GM18502 (cell line): ENCODE data around the gene CSNK1A1.
"Not testable (repeated sequence)": the region's sequence is repeated elsewhere in the genome, so short reads cannot be mapped to it uniquely, and the experiment has no call there.

Source experiments
- ATAC-seq: cut with Tn5 transposase; IDR thresholded peaks from one replicate; pipeline ENCODE4 v1.9.1; 2021; ENCODE audit warnings: mild to moderate bottlenecking; ENCODE audit not compliant: unreplicated experiment, poor library complexity

Gene CSNK1A1

DNA sequence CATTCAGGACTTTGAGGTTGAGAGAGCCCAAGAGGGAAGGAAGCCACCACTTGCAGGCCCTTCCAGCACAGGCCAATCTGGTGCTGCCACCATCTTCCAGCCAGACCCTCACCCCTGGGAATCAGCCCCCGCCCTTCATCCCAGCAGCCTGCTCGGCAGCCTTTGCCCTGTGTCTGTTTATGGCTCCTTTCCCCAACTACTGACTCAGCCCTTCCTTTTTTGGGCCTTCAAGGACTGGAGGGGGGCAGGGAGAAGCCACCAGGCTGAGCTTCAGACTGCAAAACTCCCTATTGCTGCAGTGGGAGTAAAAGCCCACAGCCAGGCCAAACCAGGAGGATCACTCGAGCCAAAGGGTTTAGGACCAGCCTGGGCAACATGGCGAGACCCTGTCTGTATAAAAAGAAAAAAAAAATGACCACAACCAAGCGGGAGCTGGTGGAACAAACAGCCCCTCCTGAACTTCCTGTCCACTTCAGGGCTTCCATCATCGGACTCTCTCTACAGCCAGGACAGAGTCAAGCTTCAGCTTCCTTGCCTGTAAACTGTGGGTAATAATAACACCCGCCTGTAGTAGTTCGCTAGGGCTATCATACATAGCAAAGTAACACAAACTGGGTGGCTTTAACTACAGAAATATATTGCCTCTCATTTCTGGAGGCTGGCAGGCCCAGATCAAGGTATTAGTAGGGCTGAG lies 86.3 kb downstream of the CSNK1A1 start:
- ATAC-seq = no peak

DNA sequence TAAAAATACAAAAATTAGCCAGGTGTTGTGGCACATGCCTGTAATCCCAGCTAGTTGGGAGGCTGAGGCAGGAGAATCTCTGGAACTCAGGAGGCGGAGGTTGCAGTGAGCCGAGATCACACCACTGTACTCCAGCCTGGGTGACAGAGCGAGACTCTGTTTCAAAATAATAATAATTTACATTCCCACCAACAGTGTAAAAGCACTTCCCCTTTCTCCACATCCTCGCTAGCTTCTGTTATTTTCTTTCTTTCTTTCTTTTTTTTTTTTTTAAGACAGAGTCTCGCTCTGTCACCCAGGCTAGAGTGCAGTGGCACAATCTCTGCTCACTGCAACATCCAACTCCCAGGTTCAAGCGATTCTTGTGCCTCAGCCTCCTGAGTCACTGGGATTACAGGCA lies 89.3 kb downstream of the CSNK1A1 start:
- not testable (repeated sequence) for ATAC-seq

DNA sequence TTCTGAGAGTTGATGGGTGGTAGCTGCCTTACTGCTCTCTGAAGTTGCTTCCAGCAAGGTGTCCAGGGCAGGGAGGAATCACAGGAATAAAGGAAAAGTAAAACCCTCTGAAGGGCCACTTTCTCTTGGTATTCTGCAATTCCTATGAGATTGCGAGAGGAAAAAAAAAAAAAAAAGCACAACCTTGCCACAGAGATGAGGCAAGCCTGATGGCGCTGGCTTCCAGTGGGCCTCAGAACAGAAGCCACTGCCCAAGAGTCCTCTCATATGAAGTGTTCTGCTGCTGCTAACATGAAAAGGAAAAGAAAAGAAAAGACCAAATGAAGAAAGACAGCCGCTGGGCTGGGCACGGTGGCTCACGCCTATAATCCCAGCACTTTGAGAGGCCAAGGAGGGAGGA lies 91.3 kb downstream of the CSNK1A1 start:
- no peak for ATAC-seq

DNA sequence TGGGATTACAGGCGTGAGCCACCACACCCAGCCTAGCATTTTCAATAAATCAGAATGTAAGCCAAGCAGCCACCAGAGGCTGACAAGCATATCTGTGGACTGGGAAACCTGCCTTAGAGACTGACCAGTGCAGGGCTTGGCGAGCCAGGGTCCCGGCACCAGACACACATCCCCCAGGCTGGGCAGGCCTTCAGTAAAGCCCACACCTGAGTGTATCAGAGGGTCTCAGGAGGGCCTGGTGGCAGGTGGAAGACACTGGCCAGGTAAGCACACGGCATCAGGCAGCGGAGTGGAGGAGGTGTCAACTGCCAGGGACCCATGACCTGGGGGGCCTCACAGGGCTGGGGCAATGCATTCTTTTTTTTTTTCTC lies 93.9 kb downstream of the CSNK1A1 start:
- ATAC-seq = no peak

DNA sequence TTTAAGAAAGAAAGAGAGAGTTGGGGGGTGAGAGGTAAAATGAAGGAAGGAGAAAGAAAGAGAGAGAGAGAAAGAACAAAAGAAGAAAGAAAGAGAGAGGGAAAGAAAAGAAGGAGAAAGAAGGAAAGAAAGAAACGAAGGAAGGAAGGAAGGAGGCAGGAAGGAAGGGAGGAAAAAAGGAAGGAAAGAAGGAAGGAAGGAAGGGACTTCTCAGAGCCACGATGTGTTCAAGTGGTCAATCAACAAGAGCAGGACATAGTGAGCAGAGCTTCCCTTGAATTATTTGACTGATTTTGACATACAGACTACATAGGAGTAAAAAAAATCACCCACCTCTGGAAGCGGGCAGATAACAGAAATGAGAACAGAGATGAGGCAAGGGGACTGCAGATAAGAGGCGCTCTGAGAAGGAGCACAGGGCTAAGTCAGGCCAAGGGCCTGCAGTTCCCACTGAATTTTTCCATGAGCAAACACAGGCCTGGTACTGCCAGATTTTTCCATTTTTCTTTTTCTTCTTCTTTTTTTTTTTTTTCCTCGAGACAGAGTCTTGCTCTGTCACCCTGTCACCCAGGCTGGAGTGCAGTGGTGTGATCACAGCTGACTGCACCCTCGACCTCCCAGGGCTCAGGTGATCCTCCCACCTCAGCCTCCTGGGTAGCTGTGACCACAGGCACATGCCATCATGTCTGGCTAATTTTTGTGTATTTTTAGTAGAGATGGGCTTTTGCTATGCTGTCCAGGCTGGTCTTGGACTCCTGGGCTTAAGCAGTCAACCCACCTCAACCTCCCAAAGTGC lies 94.4 kb downstream of the CSNK1A1 start:
- no peak for ATAC-seq

DNA sequence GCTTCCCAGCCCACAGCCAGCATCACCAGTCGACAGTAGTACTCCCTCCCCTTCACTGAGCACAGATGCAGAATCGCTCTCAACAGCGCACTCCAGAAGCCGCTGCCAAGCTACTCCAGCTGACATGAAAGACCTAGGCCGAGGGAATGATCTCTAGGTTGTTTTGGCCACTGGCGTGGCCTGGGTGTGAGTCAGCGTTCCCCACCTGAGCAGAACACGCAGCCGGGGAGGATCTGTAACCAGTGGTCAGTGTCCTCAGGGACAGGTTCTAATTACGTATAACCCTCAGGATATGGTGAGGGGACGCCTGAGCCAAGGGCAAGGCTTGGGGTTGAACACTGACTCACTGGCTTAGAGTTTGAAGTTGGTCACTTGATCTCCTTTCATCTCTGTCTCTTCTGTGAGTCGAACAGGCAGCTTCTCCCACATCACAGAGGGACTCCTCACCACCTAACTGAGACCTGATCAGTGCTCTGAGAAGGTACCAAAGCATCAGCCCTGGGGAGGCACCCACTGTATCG lies 95.3 kb downstream of the CSNK1A1 start:
- no peak for ATAC-seq

DNA sequence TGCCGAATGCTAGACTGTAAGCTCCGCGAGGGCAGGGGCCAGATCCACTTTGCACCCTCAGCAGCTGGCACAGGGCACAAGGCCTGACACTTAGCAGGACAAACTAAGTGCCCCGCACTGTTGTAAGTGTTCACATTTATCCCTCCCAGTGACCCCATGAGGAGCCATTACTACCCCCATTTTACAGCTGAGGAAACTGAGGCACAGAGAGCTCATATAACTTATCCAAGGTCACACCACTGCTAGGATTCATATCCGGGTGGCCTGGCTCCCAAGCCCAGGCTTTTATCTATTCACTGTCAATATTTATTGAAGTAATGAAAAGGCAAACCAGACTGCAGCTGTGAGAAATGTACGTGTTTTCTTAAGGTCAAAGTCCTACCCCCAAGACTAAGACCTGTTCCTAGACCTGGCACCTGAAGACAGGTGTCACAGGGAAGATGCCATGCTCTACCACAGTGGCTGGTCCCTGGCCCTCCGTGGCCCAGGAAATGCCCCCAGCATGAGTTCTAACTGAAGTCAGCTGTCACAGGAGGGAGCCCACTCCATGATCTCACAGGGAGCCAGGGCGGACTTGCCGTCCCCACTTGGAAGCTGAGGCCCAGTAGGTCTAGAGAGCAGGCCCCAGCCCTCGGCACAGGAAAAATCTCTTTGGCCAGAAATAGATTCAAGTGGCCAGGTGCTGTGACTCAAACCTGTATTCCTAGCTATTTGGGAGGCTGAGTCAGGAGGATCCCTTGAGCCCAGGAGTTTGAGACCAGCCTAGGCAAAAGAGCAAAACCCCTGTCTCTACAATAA lies 97.4 kb downstream of the CSNK1A1 start:
- no peak for ATAC-seq

DNA sequence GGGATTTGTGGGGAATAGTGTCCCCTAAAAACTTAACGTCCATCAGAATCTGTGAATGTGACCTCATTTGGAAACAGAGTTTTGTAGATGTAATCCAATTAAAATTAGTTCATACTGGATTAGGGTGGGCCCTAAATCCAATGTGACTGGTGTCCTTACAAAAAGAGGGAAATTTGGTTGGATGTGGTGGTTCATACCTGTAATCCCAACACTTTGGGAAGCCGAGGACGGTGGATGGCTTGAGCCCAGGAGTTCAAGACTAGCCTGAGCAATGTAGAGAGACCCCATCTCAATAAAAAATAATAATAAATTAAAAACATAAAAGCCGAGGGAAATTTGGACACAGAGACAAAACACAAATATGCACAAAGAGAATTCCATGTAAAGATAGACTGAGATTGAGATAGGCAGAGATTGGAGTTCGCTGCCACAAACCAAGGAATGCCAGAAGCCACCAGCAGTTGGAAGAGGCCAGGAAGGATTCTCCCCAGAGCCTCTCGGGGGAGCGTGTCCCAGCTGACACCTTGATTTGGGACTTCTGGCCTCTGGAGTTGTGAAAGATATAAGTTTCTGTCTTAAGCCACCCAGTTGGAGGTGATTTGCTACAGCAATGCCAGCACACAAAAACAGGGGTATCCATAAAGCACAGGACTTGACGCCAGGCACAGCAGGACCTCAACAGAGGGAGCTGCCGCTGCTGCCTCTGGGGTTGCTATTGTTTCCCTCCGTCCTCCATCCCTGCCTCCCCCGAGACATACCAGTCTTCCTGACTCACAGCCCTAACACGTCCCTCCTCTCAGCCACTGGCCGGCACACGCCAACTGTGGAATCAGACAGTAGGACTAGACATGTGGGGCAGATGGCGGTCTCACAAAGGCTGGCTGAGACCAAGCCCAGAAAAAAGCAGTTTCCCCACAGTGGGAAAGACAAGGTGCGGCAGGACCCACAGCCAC lies 98.3 kb downstream of the CSNK1A1 start:
- ATAC-seq = no peak

DNA sequence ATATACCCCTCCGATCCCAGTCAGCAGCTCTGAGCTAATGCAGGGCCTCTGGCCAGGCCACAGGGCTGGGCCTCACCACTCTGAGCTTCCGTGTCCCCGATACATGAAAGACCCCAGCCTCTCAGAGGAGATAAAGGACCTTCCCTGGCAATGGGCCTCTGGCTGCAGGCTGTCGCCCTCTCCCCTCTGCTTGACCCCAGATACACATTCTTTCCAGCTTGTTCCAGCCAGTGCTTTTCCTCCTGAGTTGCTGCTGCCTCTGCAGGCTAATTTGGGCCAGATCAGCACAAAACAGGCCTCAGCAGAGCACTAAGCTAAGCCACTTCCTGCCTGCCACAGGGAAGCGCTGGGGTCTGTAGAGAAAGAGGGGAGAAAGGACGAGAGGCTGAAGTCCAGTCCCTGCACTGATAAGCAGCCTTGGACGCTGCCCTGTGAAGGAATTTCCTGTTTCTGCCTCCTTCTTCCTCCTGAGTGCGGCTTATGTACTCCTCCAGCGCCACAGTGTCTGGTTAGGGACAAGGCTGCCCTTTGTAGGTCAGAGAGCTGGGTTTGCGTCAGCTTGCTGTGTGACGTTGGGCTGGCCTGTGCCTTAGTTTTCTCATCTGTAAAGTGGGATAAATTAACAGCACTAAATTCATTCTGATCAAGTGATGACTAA lies 99.1 kb downstream of the CSNK1A1 start:
- ATAC-seq = no peak

DNA sequence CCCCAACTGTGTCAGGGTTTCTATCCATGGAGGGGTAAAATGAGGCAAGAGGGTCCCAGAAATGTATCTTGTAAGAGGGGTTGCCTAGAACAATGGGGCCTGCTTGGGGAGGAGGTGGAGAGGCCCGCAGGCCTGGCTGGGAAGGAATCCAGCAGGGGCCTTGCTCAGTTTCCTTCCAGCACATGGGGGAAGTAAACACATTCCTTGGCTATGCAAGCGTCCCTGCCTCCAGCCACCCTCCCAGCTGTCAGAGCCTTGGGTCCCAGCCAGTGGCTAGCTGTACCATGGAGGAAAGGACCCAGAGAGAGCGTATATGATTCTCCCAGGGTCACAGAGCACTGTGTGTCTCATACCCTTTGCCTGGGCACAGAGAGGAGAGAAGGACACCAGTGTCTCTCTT lies 101.0 kb downstream of the CSNK1A1 start:
- ATAC-seq = no peak

DNA sequence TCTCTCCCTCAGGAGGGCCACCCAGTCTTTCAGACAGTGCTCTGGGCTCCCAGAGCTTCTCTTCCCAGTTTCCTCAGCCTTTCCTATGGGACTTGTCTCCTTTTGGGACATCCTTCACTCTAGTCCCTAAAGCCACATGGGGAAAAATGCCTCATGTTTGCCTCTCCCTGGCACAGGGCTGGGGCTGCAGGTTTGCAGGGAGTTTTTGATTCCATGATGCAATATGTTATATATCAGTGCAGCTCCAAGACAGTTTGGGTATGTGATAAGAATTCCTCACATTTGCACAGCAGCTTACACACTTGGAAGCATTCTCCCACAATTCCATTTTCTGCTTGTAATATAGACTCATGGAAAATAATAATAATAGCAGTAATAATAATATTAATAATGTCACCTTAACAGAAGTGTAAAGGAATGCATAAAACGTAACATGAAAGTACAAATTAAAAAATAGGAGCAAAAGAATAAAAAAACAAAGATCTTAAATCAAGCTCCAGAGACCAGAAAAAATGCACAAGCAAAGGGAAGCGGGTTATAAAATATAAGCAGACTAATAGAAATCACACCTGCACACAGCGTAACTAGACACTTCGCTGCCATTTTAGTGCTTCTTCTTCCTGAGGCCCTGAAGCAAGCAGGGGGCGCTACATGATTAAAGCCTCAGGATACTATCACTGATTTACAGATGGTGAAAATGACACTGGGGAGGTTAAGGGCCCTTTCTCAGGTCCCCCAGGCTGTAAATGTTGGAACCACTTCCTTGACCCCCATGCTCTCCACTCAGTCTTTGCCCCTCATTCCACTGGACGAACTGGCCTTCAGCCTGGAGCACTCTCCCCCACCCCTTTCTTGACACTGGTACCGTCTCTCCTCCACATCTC lies 102.2 kb downstream of the CSNK1A1 start:
- ATAC-seq = no peak

DNA sequence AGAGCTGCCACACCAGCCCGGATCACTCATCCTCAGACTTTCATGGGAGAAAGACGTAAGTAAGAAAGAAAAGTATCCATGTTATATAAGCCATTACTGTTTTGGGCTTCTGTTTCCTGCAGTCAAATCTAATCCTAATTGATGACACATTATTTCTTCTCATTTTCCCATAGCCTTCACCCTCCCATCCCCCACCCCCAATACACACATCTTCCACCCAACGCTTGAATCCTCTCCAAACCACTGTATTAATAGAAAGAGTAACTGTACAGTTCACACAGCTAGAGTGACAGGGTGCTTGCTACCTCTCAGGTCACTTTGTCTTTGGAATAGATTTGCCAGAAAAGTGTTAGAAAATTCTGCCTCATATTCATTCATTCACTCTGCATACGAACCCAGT lies 102.8 kb downstream of the CSNK1A1 start:
- ATAC-seq = no peak

DNA sequence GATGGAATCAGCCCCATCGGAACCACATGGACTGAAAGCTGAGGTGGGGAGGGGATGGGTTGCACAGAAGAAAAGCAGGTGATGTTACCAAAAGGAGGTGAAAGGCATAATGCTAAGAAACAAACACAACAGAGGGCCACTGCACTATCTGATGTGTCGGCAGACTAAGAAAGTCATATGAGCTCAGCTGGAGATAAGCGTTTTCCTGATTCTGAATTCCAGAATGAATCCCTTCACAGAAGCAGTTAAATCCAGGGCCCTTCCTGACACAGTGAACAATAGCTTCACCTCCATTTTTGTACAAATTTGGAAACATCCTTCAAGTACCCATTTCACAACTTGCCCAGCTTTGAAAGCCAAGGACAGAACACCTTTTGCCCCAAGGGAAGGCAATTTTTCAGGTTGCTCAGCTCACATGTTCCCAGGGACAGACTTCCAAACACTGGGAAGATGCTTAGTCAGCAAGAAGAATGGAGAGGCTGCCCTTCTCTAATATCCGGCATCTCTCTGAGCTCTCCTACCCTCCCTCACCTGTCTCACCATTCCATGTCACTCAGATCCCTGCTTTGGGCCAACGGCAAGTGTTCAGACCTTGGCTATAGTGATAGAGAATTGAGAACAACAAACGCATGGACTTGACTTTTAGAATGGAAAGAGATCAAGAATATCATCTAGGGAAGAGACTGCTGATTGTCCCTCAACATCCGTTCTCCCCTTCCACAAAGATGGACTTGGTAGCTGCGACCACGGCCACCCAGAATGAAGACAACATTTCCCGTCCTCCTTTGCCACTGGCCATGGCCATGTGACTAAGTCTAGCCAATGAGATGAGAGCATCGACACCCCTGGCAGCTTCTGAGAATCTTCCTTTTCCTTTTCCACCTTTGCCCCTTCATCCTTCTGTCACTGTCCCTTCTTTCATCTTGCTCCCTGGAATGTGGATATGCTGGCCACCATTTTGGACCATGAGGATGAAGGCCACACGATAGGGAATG lies 103.6 kb downstream of the CSNK1A1 start:
- ATAC-seq = no peak

DNA sequence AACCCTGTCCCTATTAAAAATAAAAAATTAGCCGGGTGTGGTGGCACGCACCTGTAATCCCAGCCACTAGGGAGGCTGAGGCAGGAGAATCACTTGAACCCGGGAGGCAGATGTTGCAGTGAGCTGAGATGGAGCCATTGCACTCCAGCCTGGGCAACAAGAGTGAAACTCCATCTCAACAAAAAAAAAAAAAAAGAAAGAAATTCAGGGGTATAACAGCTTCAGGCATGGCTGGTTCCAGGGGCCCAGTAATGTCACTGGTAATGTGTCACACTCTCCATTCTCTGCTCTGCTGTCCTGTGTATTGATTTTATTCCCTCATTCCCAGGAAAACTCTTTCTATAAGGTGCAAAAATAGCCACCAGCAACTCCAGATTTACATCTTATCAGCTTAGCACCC lies 104.4 kb downstream of the CSNK1A1 start:
- not testable (repeated sequence) for ATAC-seq

DNA sequence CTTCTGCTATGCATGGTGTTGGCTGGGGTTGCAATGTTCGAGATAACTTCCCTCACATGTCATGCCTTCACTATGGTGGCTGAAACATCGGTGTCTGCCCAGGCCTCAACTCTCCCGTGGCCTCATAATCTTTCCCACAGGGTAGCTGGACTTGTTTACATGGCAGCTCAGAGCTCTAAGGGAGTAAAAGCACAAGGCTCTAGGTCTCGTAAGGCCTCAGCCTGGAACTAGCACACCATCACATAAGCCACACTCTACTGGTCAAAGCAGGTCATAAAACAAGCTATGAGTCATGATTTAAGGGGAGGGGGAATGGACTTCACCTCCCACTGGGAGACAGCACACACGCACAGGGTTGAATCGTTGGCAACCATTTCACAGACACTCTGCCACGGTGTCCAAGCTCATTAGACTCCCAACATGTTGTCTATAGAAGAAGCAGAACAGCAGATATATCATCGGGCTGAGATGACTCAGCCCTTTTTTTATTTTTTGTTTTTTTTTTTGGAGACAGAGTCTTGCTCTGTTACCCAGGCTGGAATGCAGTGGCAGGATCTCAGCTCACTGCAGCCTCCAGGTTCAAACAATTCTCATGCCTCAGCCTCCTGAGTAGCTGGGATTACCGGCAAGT lies 105.4 kb downstream of the CSNK1A1 start:
- no peak for ATAC-seq

DNA sequence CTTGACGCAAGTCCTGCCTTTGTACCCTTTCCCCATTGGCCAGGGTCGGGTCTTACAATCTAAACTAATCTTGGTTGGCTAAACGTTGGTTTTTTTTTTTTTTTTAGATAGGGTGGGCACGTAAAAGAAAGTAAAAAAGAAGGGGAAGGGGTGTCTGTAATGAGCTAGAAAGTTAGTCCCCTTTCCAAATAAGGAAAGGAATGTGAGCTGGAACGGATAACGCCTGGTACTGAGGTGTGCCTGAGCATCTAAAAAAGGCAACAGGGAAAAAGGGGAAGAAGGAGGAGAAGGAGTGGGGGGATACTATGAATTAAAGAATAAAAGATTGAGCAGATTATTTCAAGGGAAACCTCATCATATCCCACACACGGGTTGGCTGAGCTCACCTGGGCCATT lies 105.9 kb downstream of the CSNK1A1 start:
- ATAC-seq = no peak

DNA sequence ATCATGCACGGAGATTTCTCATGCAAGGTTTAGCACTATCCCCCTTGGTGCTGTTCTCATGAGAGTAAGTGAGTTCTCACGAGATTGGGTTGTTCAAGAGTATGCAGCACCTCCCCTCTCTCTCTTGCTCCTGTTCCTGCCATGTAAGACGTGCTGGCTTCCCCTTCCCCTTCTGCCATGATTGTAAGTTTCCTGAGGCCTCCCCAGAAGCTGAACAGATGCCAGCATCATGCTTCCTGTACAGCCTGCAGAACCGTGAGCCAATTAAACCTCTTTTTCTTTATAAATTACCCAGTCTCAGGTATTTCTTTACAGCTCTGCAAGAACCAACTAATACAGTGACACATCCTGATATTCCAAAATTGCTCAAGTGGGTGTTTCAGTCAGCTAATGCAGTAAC lies 106.8 kb downstream of the CSNK1A1 start:
- not testable (repeated sequence) for ATAC-seq
